GM10266 (cell line): ENCODE measurements around the gene FBXW12.

Experiments used
- DNase-seq: peaks from one replicate; pipeline ENCODE4 v3.0.0; 2012; ENCODE audit errors: extremely low spot score
- CTCF ChIP-seq: IDR thresholded peaks from 2 replicates; pipeline ENCODE4 v1.5.1; 2012; ENCODE audit warnings: mild to moderate bottlenecking, low read depth; ENCODE audit not compliant: control insufficient read depth, insufficient read depth; ENCODE audit errors: missing control alignments

FBXW12 gene

DNA sequence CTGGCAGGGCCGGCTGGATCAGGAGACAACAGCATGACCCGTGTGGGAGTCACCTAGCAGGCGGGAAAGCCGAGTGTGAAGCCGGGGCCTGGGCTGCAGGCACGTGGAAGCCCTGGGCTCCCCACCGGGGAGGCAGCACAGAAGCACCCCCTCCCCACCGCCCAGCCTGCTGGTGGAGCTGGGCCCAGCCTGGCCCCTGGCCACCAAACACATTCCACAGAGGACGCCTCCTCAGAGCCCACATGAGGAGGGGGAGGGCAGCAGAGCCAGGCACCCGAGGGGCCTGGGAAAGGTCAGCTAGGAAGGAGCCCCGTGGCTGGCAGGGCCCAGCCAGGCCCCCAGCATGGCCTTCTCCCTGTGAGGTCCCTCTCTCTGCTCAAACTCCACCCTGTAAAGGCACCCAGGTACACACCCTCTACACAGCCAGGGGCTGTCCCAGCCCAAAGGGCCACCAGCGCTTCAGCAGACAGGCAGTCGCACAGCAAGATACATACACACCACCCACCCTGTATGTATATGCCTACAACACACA, 53.3 kb downstream of the FBXW12 start:
- no peak for DNase-seq
- TF ChIP-seq CTCF = no peak

GRCh38 chr3:48426401-48426909, 54.4 kb downstream of the FBXW12 start:
- TF ChIP-seq CTCF = no peak
- DNase-seq = no peak

- no peak for TF ChIP-seq CTCF
- DNase-seq = no peak
These were observed 55.1 kb downstream of the FBXW12 start for GRCh38 chr3:48426944-48427629.

GRCh38 chr3:48427630-48427962, 55.6 kb downstream of the FBXW12 start:
- no peak for DNase-seq
- TF ChIP-seq CTCF = no peak

GRCh38 chr3:48428088-48428571, 56.1 kb downstream of the FBXW12 start:
- no peak for DNase-seq
- TF ChIP-seq CTCF = no peak

DNA sequence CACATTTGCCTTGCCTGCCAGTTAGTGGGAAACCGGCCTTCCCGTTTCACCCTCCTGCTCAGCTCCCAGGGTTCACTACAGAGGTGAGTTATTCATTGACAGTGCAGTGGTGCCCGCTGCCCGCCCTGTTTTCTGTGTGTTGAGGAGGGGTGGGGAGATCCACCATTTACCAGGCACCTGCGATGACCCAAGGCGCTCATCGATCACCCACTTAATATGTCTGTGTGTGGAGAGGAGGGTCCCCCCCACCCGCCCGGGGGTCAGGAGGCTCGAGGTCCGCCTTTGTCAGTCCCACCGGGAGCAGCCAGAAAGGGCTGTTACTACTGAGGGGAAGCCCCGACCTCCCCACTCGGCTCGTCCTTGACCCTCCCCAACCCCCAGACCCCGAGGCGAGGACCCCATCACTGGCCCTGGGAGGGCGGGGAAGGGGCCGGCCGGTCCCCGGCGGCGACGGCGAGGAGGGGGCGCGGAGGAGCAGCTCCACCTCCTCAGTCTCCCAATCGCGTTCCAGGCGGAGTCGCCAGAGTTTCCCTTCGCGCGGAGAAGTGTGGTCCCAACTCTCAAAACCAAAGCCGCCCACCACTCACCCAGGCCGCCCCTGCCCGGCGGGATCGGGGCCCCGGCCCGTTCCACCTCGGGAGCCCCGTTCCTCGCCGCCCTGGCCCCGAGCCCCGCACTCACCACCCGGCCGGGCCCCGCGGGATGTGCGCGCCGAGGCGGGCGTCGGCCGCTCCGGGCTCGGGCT, 56.7 kb downstream of the FBXW12 start:
- TF ChIP-seq CTCF = no peak
- DNase-seq = no peak
